Brain microvascular endothelial cell (primary cell): ENCODE measurements around the gene CLEC6A.
"Not testable (repeated sequence)": the region's sequence is repeated elsewhere in the genome, so short reads cannot be mapped to it uniquely, and the experiment has no call there.

Experiments used
- DNase-seq: peaks from one replicate; pipeline ENCODE4 v3.0.0-alpha.2; 2020
- H3K27ac ChIP-seq: fragments of 250-450 bp; sonication (Bioruptor Pico); 2 replicates; pipeline ENCODE4 v1.5.1; 2020; ENCODE audit warnings: mild to moderate bottlenecking, moderate library complexity
- H3K27me3 ChIP-seq: fragments of 250-450 bp; sonication (Bioruptor Pico); replicated peaks from 2 replicates; pipeline ENCODE4 v1.5.1; 2020; ENCODE audit warnings: mild to moderate bottlenecking
- H3K36me3 ChIP-seq: fragments of 250-450 bp; sonication (Bioruptor Pico); replicated peaks from 2 replicates; pipeline ENCODE4 v1.5.1; 2020; ENCODE audit warnings: mild to moderate bottlenecking
- H3K4me3 ChIP-seq: 2 replicates; pipeline ENCODE4 v1.5.1; 2011; ENCODE audit warnings: low read depth, mild to moderate bottlenecking, control low read depth, low read length, moderate library complexity
- in situ Hi-C: cut with HindIII; loops from 2 replicates; pipeline ENCODE4 v1.10.0; 2017; ENCODE audit warnings: low sequenced_read_pairs, low pct_ligation_motif_present
- TF ChIP-seq, protein P1 (sequence below): IDR thresholded peaks from 2 replicates; pipeline ENCODE4 v1.5.1; 2011; ENCODE audit warnings: low read depth, mild to moderate bottlenecking, moderate library complexity, low read length, control low read depth, inconsistent platforms; ENCODE audit errors: missing control alignments

The CLEC6A gene

GRCh38 chr12:8491646-8492530, 36.1 kb downstream of the CLEC6A start:
- H3K36me3 ChIP-seq = no peaks in the 10 kb centered on the region
- in situ Hi-C loops = no loop called here
- TF ChIP-seq, protein P1, sequence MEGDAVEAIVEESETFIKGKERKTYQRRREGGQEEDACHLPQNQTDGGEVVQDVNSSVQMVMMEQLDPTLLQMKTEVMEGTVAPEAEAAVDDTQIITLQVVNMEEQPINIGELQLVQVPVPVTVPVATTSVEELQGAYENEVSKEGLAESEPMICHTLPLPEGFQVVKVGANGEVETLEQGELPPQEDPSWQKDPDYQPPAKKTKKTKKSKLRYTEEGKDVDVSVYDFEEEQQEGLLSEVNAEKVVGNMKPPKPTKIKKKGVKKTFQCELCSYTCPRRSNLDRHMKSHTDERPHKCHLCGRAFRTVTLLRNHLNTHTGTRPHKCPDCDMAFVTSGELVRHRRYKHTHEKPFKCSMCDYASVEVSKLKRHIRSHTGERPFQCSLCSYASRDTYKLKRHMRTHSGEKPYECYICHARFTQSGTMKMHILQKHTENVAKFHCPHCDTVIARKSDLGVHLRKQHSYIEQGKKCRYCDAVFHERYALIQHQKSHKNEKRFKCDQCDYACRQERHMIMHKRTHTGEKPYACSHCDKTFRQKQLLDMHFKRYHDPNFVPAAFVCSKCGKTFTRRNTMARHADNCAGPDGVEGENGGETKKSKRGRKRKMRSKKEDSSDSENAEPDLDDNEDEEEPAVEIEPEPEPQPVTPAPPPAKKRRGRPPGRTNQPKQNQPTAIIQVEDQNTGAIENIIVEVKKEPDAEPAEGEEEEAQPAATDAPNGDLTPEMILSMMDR = no peak
- H3K4me3 ChIP-seq = no peak overlapping the region
- DNase-seq = no peak
- H3K27me3 ChIP-seq = no peaks in the 10 kb centered on the region
- no peak overlapping the region for H3K27ac ChIP-seq

- no peaks in the 10 kb centered on the region for H3K27me3 ChIP-seq
- TF ChIP-seq, protein P1 = no peak
- H3K27ac ChIP-seq = no peak overlapping the region
- no peaks in the 10 kb centered on the region for H3K36me3 ChIP-seq
- H3K4me3 ChIP-seq = no peak overlapping the region
- DNase-seq = no peak
- in situ Hi-C loops = no loop called here
Measured at GRCh38 chr12:8493084-8493483, 37.3 kb downstream of the CLEC6A start.

DNA sequence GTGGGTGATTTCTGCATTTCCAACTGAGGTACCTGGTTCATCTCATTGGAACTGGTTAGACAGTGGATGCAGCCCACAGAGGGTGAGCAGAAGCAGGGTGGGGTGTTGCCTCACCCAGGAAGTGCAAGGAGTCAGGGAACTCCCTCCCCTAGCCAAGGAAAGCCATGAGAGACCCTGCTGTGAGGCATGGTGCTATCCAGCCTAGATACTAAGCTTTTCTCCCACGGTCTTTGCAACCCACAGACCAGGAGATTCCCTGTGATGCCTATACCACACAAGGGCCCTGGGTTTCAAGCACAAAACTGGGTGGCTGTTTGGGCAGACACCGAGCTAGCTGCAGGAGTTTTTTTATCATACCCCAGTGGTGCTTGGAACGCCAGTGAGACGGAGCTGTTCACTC, 39.9 kb downstream of the CLEC6A start:
- H3K36me3 ChIP-seq, in situ Hi-C loops, H3K27ac ChIP-seq, H3K4me3 ChIP-seq, DNase-seq, H3K27me3 ChIP-seq: not testable (repeated sequence)

DNA sequence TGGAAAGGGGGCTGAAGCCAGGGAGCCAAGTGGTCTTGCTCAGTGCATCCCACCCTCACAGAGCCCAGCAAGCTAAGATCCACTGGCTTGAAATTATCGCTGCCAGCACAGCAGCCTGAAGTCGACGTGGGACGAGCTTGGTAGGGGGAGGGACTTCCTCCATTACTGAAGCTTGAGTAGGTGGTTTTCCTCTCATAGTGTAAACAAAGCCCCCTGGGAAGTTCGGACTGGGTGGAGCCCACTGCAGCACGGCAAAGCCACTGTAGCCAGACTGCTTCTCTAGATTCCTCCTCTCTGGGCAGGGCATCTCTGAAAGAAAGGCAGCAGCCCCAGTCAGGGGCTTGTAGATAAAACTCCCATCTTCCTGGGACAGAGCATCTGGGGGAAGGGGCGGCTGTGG, 40.3 kb downstream of the CLEC6A start:
- H3K4me3 ChIP-seq, H3K27me3 ChIP-seq, DNase-seq, in situ Hi-C loops, H3K36me3 ChIP-seq, H3K27ac ChIP-seq: not testable (repeated sequence)

DNA sequence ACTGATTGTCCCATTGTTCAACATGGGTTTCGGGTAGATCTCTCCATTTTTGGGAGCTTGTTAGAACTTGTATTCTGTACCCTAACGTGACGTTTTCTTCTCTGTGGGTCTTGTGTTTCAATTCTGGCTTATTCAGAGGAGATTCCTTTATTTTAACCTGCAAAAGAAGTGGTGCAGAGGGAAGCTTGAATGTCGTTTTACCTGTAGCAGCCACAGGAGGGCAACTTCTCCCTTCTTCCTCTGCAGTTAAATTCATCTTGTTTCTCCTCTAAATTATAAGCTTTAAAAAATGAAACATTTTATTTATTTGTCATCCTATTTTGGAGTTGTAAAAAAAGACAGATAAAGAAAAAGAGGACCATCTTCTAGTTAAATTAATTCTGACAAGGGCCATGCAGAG, 43.9 kb downstream of the CLEC6A start:
- DNase-seq = no peak
- H3K27ac ChIP-seq = no peak overlapping the region
- TF ChIP-seq, protein P1 = no peak
- H3K36me3 ChIP-seq = no peaks in the 10 kb centered on the region
- in situ Hi-C loops = no loop called here
- no peak overlapping the region for H3K4me3 ChIP-seq
- no peaks in the 10 kb centered on the region for H3K27me3 ChIP-seq

GRCh38 chr12:8501720-8502119, 46.0 kb downstream of the CLEC6A start:
- no peak overlapping the region for H3K4me3 ChIP-seq
- no peaks in the 10 kb centered on the region for H3K36me3 ChIP-seq
- in situ Hi-C loops = no loop called here
- TF ChIP-seq, protein P1 = no peak
- H3K27ac ChIP-seq = no peak overlapping the region
- H3K27me3 ChIP-seq = no peaks in the 10 kb centered on the region
- DNase-seq = no peak

DNA sequence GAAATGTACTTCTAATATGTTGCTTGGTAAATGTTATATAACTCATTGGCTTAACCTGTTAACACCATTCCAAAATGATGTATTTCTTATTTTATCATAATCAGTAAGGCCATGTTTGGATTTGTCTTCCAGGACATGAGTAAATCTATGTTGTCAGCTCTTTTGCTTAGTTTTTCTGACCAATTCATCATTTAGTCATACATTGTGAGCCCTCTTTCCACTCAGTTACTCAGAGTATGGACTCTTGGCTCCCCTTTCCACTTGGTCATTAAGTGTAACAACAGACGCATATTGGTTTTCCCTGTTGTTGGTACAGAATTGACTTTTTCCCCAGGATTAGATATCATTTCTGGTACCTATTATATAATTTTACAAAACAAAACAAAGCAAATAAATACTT, 48.6 kb downstream of the CLEC6A start:
- Histone ChIP-seq H3K27ac (no peak overlapping the region), H3K27me3 (no peaks in the 10 kb centered on the region), H3K4me3 (no peak overlapping the region), H3K36me3 (no peaks in the 10 kb centered on the region)
- no peak for DNase-seq
- TF ChIP-seq, protein P1 = no peak
- in situ Hi-C loops = no loop called here
